ENCODE measurements around the gene CCDC192. TPM values are rescaled to one million over a fixed set of nuclear protein-coding genes. Genes with fewer than 3 reads are reported as not detected.

The CCDC192 gene
- total and polyA plus RNA-seq, 2 experiments from 2014 or later = 0.40 TPM; not detected in 1

- ATAC-seq (no peak), DNase-seq (ENCODE audit: low spot score) (no peak)
- H3K36me3 ChIP-seq (ENCODE audit: insufficient read depth) = no peaks in the 10 kb centered on the region
- no peaks in the 10 kb centered on the region for H3K79me2 ChIP-seq (replicated peaks; ENCODE audit: insufficient read depth)
- no peaks in the 10 kb centered on the region for H3K4me1 ChIP-seq (ENCODE audit: insufficient read depth)
- Mint-ChIP-seq H3K9me3 (no peaks in the 10 kb centered on the region), H3K4me3 (no peak overlapping the region), H3K27ac (no peak overlapping the region), H3K4me1 (no peaks in the 10 kb centered on the region), H3K36me3 (ENCODE audit: low read depth) (no peaks in the 10 kb centered on the region), H3K27me3 (ENCODE audit: insufficient read depth, low read depth, poor library complexity) (peaks cover 1% of the 10 kb centered on the region)
- no peaks in the 10 kb centered on the region for H3K9me2 ChIP-seq (ENCODE audit: insufficient read depth)
- no peak for TF ChIP-seq ZNF114 (CRISPR knock-in tag; IDR thresholded peaks at IDR 0.05)
- no peak overlapping the region for H3K4me2 ChIP-seq
- H3K4me3 ChIP-seq = no peak overlapping the region
- H4K20me1 ChIP-seq (replicated peaks; ENCODE audit: insufficient read depth) = no peaks in the 10 kb centered on the region; the same call in 1 of the 2 replicates
- no peaks in the 10 kb centered on the region for H3F3A ChIP-seq (replicated peaks; ENCODE audit: low read depth)
- H3K27ac ChIP-seq (ENCODE audit: low read depth) = no peak overlapping the region
- H2AFZ ChIP-seq = no peak overlapping the region
- no peaks in the 10 kb centered on the region for H3K27me3 ChIP-seq (ENCODE audit: insufficient read depth)
These were observed 157.1 kb downstream of the CCDC192 start for GRCh38 chr5:127860291-127860690.

DNA sequence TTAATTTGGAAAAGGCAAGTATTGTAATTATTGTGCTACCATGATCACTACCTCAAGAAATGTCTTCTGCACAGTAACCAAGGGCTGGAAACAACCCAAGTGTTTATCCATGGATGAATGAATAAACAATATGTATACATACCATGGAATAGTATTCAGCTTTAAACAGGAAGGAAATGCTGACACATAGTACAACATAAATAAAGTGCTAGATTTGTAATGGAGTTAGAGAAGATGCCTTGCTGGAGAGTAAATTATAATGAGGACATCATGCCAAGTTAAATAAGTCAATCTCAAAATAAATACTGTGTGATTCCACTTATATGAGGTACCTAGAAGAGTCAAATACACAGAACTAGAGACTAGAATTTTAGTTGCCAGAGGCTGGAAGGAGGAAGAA is 160.0 kb downstream of the CCDC192 start:
- Histone ChIP-seq H3K4me3 (no peak overlapping the region), H3K36me3 (ENCODE audit: insufficient read depth) (no peaks in the 10 kb centered on the region), H3K4me2 (no peak overlapping the region), H2AFZ (no peak overlapping the region), H3K79me2 (replicated peaks; ENCODE audit: insufficient read depth) (no peaks in the 10 kb centered on the region), H3K27ac (ENCODE audit: low read depth) (no peak overlapping the region), H3K9me2 (ENCODE audit: insufficient read depth) (no peaks in the 10 kb centered on the region), H4K20me1 (replicated peaks; ENCODE audit: insufficient read depth) (no peaks in the 10 kb centered on the region; the same call in 1 of the 2 replicates), H3F3A (replicated peaks; ENCODE audit: low read depth) (no peaks in the 10 kb centered on the region), H3K27me3 (ENCODE audit: insufficient read depth) (no peaks in the 10 kb centered on the region), H3K4me1 (ENCODE audit: insufficient read depth) (no peaks in the 10 kb centered on the region)
- Mint-ChIP-seq H3K9me3 (no peaks in the 10 kb centered on the region), H3K4me1 (no peaks in the 10 kb centered on the region), H3K27me3 (ENCODE audit: insufficient read depth, low read depth, poor library complexity) (no peaks in the 10 kb centered on the region), H3K36me3 (ENCODE audit: low read depth) (no peaks in the 10 kb centered on the region), H3K27ac (no peak overlapping the region), H3K4me3 (no peak overlapping the region)
- no peak for DNase-seq (ENCODE audit: low spot score)
- TF ChIP-seq EZH2 (IDR thresholded peaks at IDR 0.05; ENCODE audit: low read depth, unreplicated experiment) (no peak), CREB1 (CRISPR knock-in tag; IDR thresholded peaks at IDR 0.05; ENCODE audit: low read depth) (no peak), JUNB (IDR thresholded peaks at IDR 0.05; ENCODE audit: unreplicated experiment) (no peak), STAT1 (IDR thresholded peaks at IDR 0.05; ENCODE audit: unreplicated experiment) (no peak), ZNF114 (CRISPR knock-in tag; IDR thresholded peaks at IDR 0.05) (no peak), POLR2AphosphoS5 (IDR thresholded peaks at IDR 0.05; ENCODE audit: low read depth) (no peak), ZNF331 (CRISPR knock-in tag; IDR thresholded peaks at IDR 0.05; ENCODE audit: low read depth) (no peak), REST (IDR thresholded peaks at IDR 0.05; ENCODE audit: unreplicated experiment) (no peak)
- TF ChIP-seq, protein P1, sequence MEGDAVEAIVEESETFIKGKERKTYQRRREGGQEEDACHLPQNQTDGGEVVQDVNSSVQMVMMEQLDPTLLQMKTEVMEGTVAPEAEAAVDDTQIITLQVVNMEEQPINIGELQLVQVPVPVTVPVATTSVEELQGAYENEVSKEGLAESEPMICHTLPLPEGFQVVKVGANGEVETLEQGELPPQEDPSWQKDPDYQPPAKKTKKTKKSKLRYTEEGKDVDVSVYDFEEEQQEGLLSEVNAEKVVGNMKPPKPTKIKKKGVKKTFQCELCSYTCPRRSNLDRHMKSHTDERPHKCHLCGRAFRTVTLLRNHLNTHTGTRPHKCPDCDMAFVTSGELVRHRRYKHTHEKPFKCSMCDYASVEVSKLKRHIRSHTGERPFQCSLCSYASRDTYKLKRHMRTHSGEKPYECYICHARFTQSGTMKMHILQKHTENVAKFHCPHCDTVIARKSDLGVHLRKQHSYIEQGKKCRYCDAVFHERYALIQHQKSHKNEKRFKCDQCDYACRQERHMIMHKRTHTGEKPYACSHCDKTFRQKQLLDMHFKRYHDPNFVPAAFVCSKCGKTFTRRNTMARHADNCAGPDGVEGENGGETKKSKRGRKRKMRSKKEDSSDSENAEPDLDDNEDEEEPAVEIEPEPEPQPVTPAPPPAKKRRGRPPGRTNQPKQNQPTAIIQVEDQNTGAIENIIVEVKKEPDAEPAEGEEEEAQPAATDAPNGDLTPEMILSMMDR (conservative IDR thresholded peaks at IDR 0.05; ENCODE audit: low read depth in 2 of 2) = no peak
- TF ChIP-seq, protein P2, sequence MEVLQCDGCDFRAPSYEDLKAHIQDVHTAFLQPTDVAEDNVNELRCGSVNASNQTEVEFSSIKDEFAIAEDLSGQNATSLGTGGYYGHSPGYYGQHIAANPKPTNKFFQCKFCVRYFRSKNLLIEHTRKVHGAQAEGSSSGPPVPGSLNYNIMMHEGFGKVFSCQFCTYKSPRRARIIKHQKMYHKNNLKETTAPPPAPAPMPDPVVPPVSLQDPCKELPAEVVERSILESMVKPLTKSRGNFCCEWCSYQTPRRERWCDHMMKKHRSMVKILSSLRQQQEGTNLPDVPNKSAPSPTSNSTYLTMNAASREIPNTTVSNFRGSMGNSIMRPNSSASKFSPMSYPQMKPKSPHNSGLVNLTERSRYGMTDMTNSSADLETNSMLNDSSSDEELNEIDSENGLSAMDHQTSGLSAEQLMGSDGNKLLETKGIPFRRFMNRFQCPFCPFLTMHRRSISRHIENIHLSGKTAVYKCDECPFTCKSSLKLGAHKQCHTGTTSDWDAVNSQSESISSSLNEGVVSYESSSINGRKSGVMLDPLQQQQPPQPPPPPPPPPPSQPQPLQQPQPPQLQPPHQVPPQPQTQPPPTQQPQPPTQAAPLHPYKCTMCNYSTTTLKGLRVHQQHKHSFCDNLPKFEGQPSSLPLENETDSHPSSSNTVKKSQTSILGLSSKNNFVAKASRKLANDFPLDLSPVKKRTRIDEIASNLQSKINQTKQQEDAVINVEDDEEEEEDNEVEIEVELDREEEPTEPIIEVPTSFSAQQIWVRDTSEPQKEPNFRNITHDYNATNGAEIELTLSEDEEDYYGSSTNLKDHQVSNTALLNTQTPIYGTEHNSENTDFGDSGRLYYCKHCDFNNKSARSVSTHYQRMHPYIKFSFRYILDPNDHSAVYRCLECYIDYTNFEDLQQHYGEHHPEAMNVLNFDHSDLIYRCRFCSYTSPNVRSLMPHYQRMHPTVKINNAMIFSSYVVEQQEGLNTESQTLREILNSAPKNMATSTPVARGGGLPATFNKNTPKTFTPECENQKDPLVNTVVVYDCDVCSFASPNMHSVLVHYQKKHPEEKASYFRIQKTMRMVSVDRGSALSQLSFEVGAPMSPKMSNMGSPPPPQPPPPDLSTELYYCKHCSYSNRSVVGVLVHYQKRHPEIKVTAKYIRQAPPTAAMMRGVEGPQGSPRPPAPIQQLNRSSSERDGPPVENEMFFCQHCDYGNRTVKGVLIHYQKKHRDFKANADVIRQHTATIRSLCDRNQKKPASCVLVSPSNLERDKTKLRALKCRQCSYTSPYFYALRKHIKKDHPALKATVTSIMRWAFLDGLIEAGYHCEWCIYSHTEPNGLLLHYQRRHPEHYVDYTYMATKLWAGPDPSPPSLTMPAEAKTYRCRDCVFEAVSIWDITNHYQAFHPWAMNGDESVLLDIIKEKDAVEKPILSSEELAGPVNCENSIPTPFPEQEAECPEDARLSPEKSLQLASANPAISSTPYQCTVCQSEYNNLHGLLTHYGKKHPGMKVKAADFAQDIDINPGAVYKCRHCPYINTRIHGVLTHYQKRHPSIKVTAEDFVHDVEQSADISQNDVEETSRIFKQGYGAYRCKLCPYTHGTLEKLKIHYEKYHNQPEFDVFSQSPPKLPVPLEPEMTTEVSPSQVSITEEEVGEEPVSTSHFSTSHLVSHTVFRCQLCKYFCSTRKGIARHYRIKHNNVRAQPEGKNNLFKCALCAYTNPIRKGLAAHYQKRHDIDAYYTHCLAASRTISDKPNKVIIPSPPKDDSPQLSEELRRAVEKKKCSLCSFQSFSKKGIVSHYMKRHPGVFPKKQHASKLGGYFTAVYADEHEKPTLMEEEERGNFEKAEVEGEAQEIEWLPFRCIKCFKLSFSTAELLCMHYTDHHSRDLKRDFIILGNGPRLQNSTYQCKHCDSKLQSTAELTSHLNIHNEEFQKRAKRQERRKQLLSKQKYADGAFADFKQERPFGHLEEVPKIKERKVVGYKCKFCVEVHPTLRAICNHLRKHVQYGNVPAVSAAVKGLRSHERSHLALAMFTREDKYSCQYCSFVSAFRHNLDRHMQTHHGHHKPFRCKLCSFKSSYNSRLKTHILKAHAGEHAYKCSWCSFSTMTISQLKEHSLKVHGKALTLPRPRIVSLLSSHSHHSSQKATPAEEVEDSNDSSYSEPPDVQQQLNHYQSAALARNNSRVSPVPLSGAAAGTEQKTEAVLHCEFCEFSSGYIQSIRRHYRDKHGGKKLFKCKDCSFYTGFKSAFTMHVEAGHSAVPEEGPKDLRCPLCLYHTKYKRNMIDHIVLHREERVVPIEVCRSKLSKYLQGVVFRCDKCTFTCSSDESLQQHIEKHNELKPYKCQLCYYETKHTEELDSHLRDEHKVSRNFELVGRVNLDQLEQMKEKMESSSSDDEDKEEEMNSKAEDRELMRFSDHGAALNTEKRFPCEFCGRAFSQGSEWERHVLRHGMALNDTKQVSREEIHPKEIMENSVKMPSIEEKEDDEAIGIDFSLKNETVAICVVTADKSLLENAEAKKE (CRISPR knock-in tag; IDR thresholded peaks at IDR 0.05) = no peak
- no peak for ATAC-seq
